PFSK-1 (cell line): ENCODE data around the gene PRR4.

Experiments used
- FOXP2 ChIP-seq: optimal IDR thresholded peaks from 2 replicates; pipeline ENCODE3; 2011; ENCODE audit warnings: borderline replicate concordance, control low read depth, inconsistent platforms; ENCODE audit not compliant: insufficient read depth; ENCODE audit errors: extremely low read length, extremely low read depth
- POLR2AphosphoS5 ChIP-seq: IDR thresholded peaks from 2 replicates; pipeline ENCODE4 v1.6.1; 2012; ENCODE audit warnings: low read depth, mild to moderate bottlenecking, control low read depth, low read length, moderate library complexity
- SIN3A ChIP-seq: IDR thresholded peaks from 2 replicates; pipeline ENCODE4 v1.6.1; 2012; ENCODE audit warnings: mild to moderate bottlenecking, low read length, moderate library complexity, borderline replicate concordance; ENCODE audit not compliant: insufficient read depth
- TAF1 ChIP-seq: IDR thresholded peaks from 2 replicates; pipeline ENCODE4 v1.6.1; 2012; ENCODE audit warnings: low read length, control low read depth, borderline replicate concordance; ENCODE audit not compliant: insufficient read depth
- TF ChIP-seq, protein P1 (sequence below), 2 experiments: IDR thresholded peaks; 2 replicates each; pipeline versions ENCODE4 v1.6.1 to v1.8.0; 2011 to 2012; ENCODE audit warnings: low read depth in 2 of 2, low read length in 2 of 2, control low read depth in 1 of 2, inconsistent platforms in 1 of 2, mild to moderate bottlenecking in 1 of 2, moderate library complexity in 1 of 2; ENCODE audit not compliant: insufficient read depth in 1 of 2

PRR4 gene

DNA sequence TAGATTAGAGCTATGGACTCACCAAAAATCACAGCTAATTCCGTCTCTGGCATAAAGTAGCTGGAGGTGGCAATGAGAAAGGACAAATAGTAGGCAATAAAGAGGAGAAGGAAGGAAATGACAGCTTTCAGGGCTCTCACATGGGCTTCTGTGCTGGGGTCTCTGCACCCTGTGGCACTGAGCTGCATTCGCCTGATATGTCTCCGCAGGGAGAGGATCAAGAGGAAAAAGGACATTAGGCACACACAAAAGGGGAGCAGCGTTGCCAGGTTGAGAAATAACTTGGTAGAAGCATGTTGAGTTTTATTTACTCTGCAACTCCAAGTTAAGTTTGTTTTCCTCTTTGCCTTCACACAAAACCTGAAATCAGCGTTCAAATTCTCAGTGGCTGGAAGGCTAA, 47.5 kb downstream of the PRR4 start:
- no peak for TF ChIP-seq TAF1
- TF ChIP-seq, protein P1, sequence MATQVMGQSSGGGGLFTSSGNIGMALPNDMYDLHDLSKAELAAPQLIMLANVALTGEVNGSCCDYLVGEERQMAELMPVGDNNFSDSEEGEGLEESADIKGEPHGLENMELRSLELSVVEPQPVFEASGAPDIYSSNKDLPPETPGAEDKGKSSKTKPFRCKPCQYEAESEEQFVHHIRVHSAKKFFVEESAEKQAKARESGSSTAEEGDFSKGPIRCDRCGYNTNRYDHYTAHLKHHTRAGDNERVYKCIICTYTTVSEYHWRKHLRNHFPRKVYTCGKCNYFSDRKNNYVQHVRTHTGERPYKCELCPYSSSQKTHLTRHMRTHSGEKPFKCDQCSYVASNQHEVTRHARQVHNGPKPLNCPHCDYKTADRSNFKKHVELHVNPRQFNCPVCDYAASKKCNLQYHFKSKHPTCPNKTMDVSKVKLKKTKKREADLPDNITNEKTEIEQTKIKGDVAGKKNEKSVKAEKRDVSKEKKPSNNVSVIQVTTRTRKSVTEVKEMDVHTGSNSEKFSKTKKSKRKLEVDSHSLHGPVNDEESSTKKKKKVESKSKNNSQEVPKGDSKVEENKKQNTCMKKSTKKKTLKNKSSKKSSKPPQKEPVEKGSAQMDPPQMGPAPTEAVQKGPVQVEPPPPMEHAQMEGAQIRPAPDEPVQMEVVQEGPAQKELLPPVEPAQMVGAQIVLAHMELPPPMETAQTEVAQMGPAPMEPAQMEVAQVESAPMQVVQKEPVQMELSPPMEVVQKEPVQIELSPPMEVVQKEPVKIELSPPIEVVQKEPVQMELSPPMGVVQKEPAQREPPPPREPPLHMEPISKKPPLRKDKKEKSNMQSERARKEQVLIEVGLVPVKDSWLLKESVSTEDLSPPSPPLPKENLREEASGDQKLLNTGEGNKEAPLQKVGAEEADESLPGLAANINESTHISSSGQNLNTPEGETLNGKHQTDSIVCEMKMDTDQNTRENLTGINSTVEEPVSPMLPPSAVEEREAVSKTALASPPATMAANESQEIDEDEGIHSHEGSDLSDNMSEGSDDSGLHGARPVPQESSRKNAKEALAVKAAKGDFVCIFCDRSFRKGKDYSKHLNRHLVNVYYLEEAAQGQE (IDR thresholded peaks at IDR 0.05; ENCODE audit: insufficient read depth in 1 of 2, low read depth in 2 of 2, low read length in 2 of 2), result no peak
- TF ChIP-seq SIN3A, result no peak
- TF ChIP-seq POLR2AphosphoS5, result no peak
- no peak for TF ChIP-seq FOXP2
